HG02938 (cell line): ENCODE measurements around the gene URI1.
"Not testable (repeated sequence)": the region's sequence is repeated elsewhere in the genome, so short reads cannot be mapped to it uniquely, and the experiment has no call there.

Experiments used
- ATAC-seq: cut with Tn5 transposase; IDR thresholded peaks from one replicate; pipeline ENCODE4 v1.9.1; 2021; ENCODE audit warnings: mild to moderate bottlenecking, moderate library complexity; ENCODE audit not compliant: unreplicated experiment

The URI1 gene

GRCh38 chr19:29941828-29942403, at the start of gene URI1:
URI1 (plus strand) TSS chr19:29942239; CDS start chr19:29942548, 309 bp downstream.
- ATAC-seq = peak; percentile 80

GRCh38 chr19:29893606-29894284, 48.3 kb upstream of the URI1 start:
- no peak for ATAC-seq

DNA sequence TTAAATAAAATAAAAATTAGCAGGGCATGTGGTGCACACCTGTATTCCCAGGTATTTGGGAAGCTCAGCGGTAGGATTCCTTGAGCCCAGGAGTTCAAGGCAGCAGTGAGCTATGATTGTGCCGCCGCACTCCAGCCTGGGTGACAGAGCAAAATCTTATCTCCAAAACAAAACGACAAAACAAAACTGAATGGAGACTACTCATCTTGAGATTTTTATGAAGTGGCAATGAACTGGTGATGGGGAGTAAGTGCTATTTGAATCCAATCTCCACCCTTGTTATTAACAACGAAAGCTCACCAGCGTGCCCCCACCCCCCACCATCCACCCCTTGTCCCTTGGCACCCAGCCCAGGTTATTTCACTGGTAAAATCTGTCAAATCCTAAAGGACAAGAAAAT, 45.2 kb upstream of the URI1 start:
- no peak for ATAC-seq

DNA sequence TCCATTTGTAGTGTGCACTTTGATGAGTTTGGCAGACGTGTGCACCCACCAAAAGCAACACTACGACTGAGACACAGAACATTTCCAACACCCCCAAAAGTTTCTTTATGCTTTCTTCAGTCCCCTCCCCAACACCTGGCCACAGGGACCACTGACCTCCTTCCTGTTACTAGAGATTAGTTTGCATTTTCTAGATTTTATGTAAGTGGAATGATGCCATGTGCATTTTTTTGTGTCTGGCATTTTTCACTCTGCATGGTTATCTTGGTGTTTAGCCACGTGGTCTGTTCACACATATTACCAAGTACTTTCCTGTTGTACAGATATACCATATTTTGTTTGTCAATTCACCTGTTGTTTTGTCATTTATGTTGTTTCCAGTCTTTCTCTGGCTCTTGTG, 44.6 kb upstream of the URI1 start:
- no peak for ATAC-seq

DNA sequence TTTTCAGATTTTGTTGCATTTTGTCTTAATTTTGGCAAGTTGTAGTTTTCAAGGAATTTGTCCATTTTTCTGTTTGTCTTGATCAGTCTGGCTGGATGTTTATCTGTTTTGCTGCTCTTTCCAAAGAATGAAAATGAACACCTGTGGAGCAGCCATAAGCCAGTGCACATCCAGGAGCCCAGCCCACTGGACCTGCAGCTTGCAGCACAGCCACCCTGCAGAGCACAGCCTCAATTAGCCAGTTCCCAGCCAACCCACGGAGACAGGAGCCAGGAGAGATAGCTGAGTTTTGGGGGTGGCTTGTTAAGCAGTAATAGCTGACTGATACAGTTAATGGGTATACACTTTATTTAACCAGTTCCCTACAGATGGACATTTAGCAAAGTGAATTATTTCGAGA, 38.0 kb upstream of the URI1 start:
- no peak for ATAC-seq

DNA sequence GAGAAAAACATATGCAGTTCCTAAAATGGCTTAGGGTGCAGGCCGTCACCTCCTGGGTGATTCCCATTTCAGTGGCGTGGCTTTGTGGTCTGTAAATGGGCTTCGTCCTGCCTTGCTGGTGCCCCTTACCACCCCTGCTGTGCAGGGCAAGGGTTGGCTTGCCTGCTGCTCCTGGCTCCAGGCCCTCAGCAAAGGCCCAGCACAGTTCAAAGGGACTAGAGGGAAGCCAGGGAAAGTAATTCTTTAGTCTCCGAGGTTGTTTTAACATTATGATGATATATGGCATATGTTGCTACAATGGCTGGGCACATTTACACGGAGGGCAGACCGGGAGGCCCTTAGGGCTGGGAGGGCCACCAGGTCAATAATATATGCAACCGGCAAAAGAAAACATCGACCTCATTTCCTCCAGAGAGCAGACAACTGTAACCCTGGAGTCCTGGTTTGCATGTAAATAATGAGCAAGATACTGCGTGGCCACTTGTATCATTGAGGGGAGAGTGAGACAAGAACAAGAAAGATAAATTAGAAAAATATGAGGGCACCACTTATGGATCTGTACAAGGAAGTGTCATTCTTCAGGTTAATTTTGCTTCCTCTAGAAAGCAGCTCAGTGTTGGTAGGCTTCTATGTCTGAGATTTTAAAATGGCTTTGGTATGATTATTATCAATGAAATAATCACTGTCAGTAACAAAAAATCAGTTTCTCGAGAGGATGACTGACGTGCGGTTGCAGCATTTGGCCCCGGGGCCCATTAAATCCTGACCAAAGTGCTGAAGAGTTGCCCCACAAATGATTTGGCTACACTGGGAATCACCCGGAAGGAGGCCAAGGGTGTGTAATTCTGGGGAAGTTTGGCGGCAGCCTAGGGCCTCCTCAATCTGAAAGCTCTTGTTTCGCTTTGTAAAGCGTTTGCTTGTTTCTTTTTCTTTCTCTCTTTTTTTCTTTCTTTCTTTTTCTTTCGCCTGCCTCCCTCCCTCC, 32.8 kb upstream of the URI1 start:
- ATAC-seq = no peak

DNA sequence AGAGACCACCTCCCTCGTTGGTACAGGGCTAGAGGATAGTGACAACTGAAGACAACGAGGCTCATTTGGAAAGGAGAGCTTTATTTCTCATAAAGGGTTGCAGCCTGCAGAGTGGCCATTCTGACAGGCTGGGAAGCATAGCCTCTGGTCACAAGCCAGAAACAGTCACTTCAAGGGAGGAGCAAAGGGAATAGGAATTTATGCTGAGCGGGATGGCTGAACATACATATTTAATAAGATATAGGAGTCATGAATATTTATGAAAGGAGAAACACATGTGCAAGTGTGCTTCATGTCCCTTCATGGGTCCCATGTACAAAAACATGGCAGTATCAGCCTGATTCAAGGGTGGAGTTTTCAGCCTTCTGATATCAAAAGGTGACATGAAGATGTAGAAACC, 27.1 kb upstream of the URI1 start:
- no peak for ATAC-seq

GRCh38 chr19:29915832-29916231, 26.2 kb upstream of the URI1 start:
- not testable (repeated sequence) for ATAC-seq

- no peak for ATAC-seq
These were observed 24.1 kb upstream of the URI1 start for GRCh38 chr19:29917911-29918310.

DNA sequence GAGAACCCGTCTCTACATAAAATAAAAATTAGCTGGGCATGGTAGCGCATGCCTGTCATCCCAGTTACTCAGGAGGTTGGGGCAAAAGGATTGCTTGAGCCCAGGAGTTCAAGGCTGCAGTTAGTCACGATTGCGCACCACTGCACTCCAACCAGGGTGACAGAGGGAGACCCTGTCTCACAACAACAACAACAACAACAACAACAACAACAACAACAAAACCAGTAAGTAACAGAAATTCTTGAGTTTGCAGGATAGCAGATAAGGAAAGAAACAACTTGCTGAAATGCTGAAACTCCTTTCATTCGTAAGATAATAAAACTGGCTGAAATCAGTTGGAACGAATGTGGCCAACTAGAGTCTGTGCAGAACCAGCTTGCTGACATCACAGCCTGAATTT, 23.1 kb upstream of the URI1 start:
- no peak for ATAC-seq

DNA sequence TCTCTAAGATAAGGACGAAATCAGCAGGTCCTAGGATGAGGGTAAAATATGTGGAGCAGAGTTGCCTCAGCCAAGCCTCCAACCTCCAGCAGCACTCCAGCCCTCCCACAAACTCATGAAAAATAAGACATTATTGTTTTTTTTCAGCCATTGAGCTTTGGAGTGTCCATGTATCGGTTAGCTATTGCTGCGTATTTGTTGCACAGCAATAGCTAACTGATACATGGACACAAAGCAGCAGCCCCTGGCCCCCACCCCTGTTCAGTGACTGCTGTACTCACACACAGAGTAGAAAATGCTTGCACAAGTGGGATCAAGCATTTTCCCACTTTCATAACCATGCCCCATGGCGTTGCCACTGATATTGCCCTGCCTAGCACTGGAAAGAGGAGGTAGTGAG, 19.1 kb upstream of the URI1 start:
- ATAC-seq = no peak

DNA sequence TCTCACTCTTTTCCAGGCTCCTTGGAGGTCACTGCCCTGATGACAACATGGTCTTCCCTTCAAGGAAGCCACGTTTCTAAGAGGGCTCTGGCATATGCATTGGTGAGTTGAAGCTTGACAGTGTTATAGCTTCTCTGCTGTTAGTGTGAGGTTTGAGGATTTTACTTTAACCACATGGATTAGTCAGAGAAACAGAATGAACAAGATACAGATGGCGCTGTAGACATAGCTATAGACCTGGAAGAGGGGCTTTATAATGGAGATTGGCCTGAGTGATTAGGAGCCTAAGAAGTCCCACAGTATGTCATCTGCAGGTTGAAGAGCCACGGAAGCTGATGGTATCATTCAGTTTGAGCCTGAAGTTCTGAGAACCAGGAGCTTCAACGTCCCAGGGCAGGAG, 18.4 kb upstream of the URI1 start:
- ATAC-seq = no peak

DNA sequence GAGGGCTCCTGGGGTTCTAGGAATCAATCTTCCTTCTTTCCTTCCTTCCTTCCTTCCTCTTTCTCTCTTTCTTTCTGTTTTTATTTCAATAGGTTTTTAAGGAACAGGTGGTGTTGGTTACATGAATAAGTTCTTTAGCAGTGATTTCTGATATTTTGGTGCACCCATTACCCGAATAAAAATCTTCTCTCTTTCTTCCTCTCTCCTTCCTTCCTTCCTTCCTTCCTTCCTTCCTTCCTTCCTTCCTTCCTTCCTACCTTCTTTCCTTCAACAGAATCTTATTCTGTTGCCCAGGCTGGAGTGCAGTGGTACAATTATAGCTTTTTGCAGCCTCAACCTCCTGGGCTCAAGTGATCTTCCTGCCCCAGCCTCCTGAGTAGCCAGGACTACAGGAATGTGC, 16.0 kb upstream of the URI1 start:
- no peak for ATAC-seq

GRCh38 chr19:29926801-29927200, 15.2 kb upstream of the URI1 start:
- ATAC-seq = no peak

DNA sequence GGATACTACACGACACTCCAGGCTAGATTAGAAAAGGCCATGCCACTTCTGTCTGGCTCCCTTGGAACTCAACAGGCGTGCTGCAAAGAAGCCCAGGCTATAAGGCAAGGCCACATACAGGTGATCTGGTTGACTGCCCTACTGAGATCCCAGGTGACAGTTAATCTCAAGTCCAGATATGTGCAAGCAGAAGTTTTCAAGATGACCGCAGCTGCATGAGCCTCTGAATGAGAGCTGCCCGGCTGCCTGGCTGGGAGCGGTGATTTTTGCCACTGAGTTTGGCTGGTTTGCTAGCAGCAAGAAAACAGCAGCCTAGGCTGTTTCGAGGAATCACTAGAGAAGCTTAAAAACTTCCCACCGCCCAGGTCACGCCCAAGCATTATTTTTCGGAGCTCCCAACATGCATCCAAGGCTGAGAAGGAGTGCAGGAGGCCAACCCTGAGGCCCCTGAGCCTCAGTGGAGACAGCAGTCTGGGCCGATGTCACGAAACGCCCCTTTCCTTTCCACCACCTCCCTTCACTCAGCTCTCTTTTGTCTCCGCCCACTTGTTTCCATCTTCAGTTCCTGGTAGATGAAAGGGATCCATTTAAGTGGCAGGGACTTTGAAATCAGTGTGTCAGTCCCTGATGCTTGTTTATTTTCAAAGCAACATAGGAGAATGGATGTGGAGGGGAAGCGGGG, 14.0 kb upstream of the URI1 start:
- no peak for ATAC-seq

- peak; percentile 82 for ATAC-seq
These were observed 13.2 kb upstream of the URI1 start for GRCh38 chr19:29928831-29929230.

DNA sequence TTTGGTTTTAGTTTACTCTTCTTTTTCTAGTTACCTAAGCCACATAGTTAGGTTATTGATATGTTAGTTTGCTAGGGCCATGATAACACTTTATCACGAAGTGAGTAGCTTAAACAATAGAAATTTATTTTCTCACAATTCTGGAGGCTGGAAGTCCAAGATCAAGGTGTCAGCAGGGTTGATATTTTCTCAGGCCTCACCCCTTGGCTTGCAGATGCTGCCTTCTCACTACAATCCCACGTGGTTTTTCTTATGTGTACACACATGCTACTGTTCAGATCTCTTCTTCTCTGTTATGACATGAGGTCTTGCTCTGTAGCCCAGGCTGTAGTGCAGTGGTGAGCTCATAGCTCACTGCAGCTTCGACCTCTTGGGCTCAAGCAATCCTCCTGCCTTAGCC, 7.8 kb upstream of the URI1 start:
- ATAC-seq = no peak

- no peak for ATAC-seq
These were observed 7.3 kb upstream of the URI1 start for GRCh38 chr19:29934781-29935180.

GRCh38 chr19:29936409-29936808, 5.6 kb upstream of the URI1 start:
- no peak for ATAC-seq

DNA sequence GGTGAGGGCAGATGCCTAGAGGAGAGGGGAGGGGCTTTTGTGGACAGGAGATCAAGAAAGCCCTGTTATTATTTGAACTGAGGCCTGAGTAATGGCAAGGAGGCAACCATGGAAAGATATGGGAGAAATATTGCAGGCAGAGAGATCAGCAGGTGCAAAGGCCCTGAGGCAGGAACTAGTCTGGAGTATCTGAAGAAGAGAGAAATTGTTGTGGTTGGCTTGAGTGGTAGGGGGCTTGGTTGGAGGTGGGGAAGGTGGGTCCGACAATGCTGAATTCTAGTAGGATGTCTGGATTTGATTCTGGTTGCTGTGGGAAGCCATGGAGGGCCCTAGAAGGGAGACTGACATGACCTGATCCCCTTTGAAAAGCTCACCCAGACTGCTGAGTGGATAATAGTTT, 2.4 kb upstream of the URI1 start:
- ATAC-seq = no peak

GRCh38 chr19:29940971-29941585, 961 bp upstream of the URI1 start:
- no peak for ATAC-seq
